Psoas muscle (tissue), 8 donors: Measurements from ENCODE around the gene ASPSCR1. TPM values are rescaled to one million over a fixed set of nuclear protein-coding genes. Genes with fewer than 3 reads are reported as not detected.

Experiments
- ATAC-seq, 4 donors: fragments of 200-7000 bp; cut with Tn5 transposase; one replicate each; pipeline ENCODE4 v1.9.1; 2020; ENCODE audit warnings: moderate library complexity in 3 of 4, mild to moderate bottlenecking in 2 of 4
- DNase-seq, 2 donors: peaks; one replicate each; pipeline ENCODE4 v3.0.0-alpha.2; 2020
- H3K27ac ChIP-seq: fragments of 200-600 bp; one replicate; pipeline ENCODE4 v1.8.0; 2022
- H3K27me3 ChIP-seq, 3 donors: fragments of 200-600 bp in 1 of 3; one replicate each; pipeline versions ENCODE4 v1.6.1 to v1.8.0; 2013 to 2022; ENCODE audit warnings: low read length in 2 of 3, mild to moderate bottlenecking in 2 of 3, moderate library complexity in 1 of 3; ENCODE audit not compliant: insufficient read depth in 3 of 3
- H3K36me3 ChIP-seq, 2 donors: fragments of 200-600 bp in 1 of 2; one replicate each; pipeline versions ENCODE4 v1.6.1 to v1.8.0; 2013 to 2022; ENCODE audit warnings: low read depth in 1 of 2, mild to moderate bottlenecking in 1 of 2, moderate library complexity in 1 of 2; ENCODE audit not compliant: insufficient read depth in 1 of 2
- H3K4me1 ChIP-seq: fragments of 200-600 bp; one replicate; pipeline ENCODE4 v1.8.0; 2022
- H3K4me3 ChIP-seq: fragments of 200-600 bp; one replicate; pipeline ENCODE4 v1.8.0; 2022; ENCODE audit warnings: mild to moderate bottlenecking
- H3K9me3 ChIP-seq: fragments of 200-600 bp; one replicate; pipeline ENCODE4 v1.8.0; 2022
- CTCF ChIP-seq: fragments of 200-600 bp; IDR thresholded peaks from one replicate; pipeline ENCODE4 v1.8.0; 2022; ENCODE audit warnings: antibody characterized with exemption
- WGBS, 3 donors: extraction: QIAGEN DNeasy Blood & Tissue Kit; methylation state at CpG; one replicate each; pipeline versions ENCODE4 v1.1.6 to v1.1.7; 2013; 5-methylcytosine and 5-hydroxymethylcytosine counted together
- intact Hi-C, 2 donors: fragments of 100-400 bp; cut with DNase I; formaldehyde crosslinking; loops; one replicate each; pipeline versions ENCODE4 v1.11.0 to v1.14.2; 2022
- polyA plus RNA-seq, 3 donors: library from polyadenylated mRNA; stranded (reverse); fragments of 200-250 nt; gene quantifications; one replicate each; pipeline ENCODE4 v1.2.3, GENCODE V29; 2013
- total RNA-seq, 4 donors: library from RNA; stranded (reverse); fragmentation: NEBNext Ultra II Directional in 2 of 4; extraction: Animal tissue kit (Norgen Biotek cat#: 25700) in 2 of 4; gene quantifications; one replicate each; pipeline versions ENCODE4 v1.2.1 to v1.2.4, GENCODE V29; 2021 to 2023
- donor health status: healthy with polysubstance abuse.
- donor health status: DM: no; HTN: no; CAD: no; lungs with moderate emphysema.
- donor health status: Bipolar disorder and iron deficiency.
- donor health status: healthy.
- donor health status: DM: yes; HTN: yes; CAD: no.
- donor health status: DM: no; HTN: no; CAD: no.
- donor health status: DM: no; HTN: no; CAD: no.
- donor health status: DM: yes; HTN: yes; CAD: no.

Gene ASPSCR1
- total and polyA plus RNA-seq, 7 donors, result 27.7 to 37.4 (median 33.0) TPM

DNA sequence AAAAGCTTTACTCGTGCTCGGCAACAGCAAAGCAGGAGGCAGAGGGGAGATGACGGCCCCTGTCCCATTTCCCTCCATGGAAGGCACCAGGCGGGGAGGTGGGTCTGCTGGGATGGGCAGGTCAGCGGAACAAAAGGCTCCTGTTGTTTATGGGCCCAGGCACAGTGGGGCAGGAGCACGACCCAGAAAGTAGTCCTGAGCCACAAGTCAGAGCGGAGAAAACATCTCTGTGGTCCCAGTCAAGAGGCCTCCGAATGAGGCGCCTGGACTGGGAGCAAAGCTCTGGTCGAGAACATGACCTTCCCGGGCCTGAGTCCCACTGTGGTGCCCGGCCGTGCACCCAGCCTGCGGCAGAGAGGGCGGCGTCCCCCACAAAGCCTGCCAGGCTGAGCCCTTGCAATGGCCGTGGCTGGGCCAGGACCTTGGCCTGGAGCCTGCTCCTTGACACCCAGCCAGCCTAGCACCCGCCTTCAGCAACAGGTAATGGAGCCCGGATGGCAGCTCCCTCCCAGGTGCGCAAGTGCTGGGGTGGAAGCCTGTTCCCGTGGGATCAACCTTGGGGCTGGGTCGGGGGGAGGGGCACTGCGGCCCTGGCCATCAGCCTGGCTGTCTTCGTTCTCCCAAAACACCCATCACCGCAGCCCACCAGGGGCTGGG lies 70.6 kb downstream of the ASPSCR1 start:
- Histone ChIP-seq H3K4me3 (no peak overlapping the region), H3K27me3 (no peaks in the 10 kb centered on the region), H3K9me3 (no peaks in the 10 kb centered on the region), H3K27ac (no peak overlapping the region), H3K36me3 (peaks cover 0 to 33% of the 10 kb centered on the region in 2 donors), H3K4me1 (peaks cover 19% of the 10 kb centered on the region)
- ATAC-seq (no peak), DNase-seq (peak in 1 of 2 donors; percentile 39)
- intact Hi-C loops, result loop anchor here in 1 of 2 donors (2.0 kb wide), 1 partner anchor 25 kb away; no protein-coding TSS in a partner anchor
- TF ChIP-seq CTCF, result no peak
- 82 to 92% (median 85%) methylated on average over 22 to 25 of the region's 25 CpGs for WGBS, 3 donors

GRCh38 chr17:82048571-82048971 lies 71.1 kb downstream of the ASPSCR1 start:
- WGBS, 3 donors, result 86 to 89% (median 89%) methylated on average over 12 to 20 of the region's 20 CpGs
- no peak overlapping the region for H3K4me3 ChIP-seq
- intact Hi-C loops, result no loop called here
- H3K27me3 ChIP-seq, result no peaks in the 10 kb centered on the region
- ATAC-seq (no peak), DNase-seq (no peak)
- no peaks in the 10 kb centered on the region for H3K9me3 ChIP-seq
- H3K4me1 ChIP-seq, result peaks cover 24% of the 10 kb centered on the region
- peaks cover 0 to 37% of the 10 kb centered on the region in 2 donors for H3K36me3 ChIP-seq
- TF ChIP-seq CTCF, result no peak
- H3K27ac ChIP-seq, result no peak overlapping the region

DNA sequence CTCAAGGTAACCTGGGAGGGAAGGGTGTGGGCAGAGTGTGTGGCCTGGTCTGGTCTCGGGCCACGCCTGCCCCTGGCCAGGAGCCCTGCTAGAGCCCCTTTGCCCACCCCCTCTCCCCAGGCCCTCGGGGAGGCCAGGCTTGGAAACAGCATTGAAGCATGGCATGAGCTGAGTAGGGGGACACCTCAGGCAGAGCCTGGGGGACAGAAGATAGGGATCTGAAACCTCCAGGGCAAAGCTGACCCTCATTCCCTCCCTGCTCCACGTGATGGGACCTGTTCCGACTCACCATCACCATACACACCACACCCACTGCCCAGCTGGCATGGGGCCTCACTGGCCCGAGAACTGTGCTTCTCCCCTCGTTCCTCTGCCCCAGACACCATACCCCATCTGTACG lies 71.7 kb downstream of the ASPSCR1 start:
- H3K9me3 ChIP-seq, result no peaks in the 10 kb centered on the region
- intact Hi-C loops, result no loop called here
- H3K27me3 ChIP-seq, result no peaks in the 10 kb centered on the region
- DNase-seq (peak in 1 of 2 donors; percentile 32), ATAC-seq (no peak)
- H3K27ac ChIP-seq, result no peak overlapping the region
- H3K4me3 ChIP-seq, result no peak overlapping the region
- 84 to 91% (median 86%) methylated on average over 8 of the region's 8 CpGs for WGBS, 3 donors
- H3K36me3 ChIP-seq, result peaks cover 0 to 42% of the 10 kb centered on the region in 2 donors
- peaks cover 26% of the 10 kb centered on the region for H3K4me1 ChIP-seq
- TF ChIP-seq CTCF, result no peak

GRCh38 chr17:82049521-82049971 lies 72.1 kb downstream of the ASPSCR1 start:
- WGBS, 3 donors, result 91 to 97% (median 97%) methylated on average over 12 to 16 of the region's 16 CpGs
- H3K27me3 ChIP-seq, result no peaks in the 10 kb centered on the region
- TF ChIP-seq CTCF, result no peak
- ATAC-seq, result no peak
- no peak overlapping the region for H3K27ac ChIP-seq
- no peaks in the 10 kb centered on the region for H3K9me3 ChIP-seq
- no peak overlapping the region for H3K4me3 ChIP-seq
- intact Hi-C loops, result no loop called here
- H3K36me3 ChIP-seq, result peaks cover 0 to 46% of the 10 kb centered on the region in 2 donors
- H3K4me1 ChIP-seq, result peaks cover 26% of the 10 kb centered on the region
- DNase-seq, result peak; percentile 12 to 36
